Activated CD4-positive, CD25-positive, alpha-beta regulatory T cell treated with anti-CD3 and anti-CD28 coated beads, Interleukin-2, amount 50 U/mL, for 72 hours (primary cell): ENCODE measurements around the gene PCDH1.
A peak's percentile ranks its signal among the peaks of the same experiment; 100 is the strongest.

ENCODE experiments used
- DNase-seq: peaks from one replicate; pipeline ENCODE4 v3.0.0; 2021

Gene PCDH1

GRCh38 chr5:141872496-141873356, 5.5 kb downstream of the PCDH1 start:
- no peak for DNase-seq

- DNase-seq, result no peak
Observed at GRCh38 chr5:141871870-141872269, 6.3 kb downstream of the PCDH1 start.

- DNase-seq, result peak; percentile 22
Observed at GRCh38 chr5:141870871-141871270, 7.3 kb downstream of the PCDH1 start.

GRCh38 chr5:141870228-141870627, 8.0 kb downstream of the PCDH1 start:
- peak; percentile 21 for DNase-seq

- peak; percentile 23 for DNase-seq
Observed at GRCh38 chr5:141869514-141869913, 8.7 kb downstream of the PCDH1 start.

GRCh38 chr5:141869040-141869439, 9.2 kb downstream of the PCDH1 start:
- no peak for DNase-seq

- DNase-seq, result no peak
Observed at GRCh38 chr5:141868541-141868940, 9.7 kb downstream of the PCDH1 start.

GRCh38 chr5:141867651-141868050, 10.6 kb downstream of the PCDH1 start:
- DNase-seq, result no peak

- DNase-seq, result no peak
Observed at GRCh38 chr5:141867139-141867538, 11.1 kb downstream of the PCDH1 start.

GRCh38 chr5:141866096-141866495, 12.1 kb downstream of the PCDH1 start:
- no peak for DNase-seq

GRCh38 chr5:141865406-141865805, 12.8 kb downstream of the PCDH1 start:
- DNase-seq, result no peak

GRCh38 chr5:141864371-141865370, 13.5 kb downstream of the PCDH1 start:
- no peak for DNase-seq

GRCh38 chr5:141863569-141864178, 14.5 kb downstream of the PCDH1 start:
- no peak for DNase-seq

- DNase-seq, result no peak
Observed at GRCh38 chr5:141862936-141863543, 15.2 kb downstream of the PCDH1 start.

GRCh38 chr5:141861194-141861593, 17.0 kb downstream of the PCDH1 start:
- DNase-seq, result no peak

GRCh38 chr5:141858079-141858765, 20.0 kb downstream of the PCDH1 start:
- DNase-seq, result no peak

- DNase-seq, result no peak
Observed at GRCh38 chr5:141857226-141857625, 21.0 kb downstream of the PCDH1 start.

- no peak for DNase-seq
Observed at GRCh38 chr5:141856037-141856790, 22.0 kb downstream of the PCDH1 start.

GRCh38 chr5:141855265-141856036, 22.8 kb downstream of the PCDH1 start:
- no peak for DNase-seq

- no peak for DNase-seq
Observed at GRCh38 chr5:141853895-141854626, 24.1 kb downstream of the PCDH1 start.
